Peyer's patch (tissue), 4 donors: ENCODE measurements around the gene STRN4.

Experiments used
- POLR2A ChIP-seq, 2 donors: fragments of 450-650 bp; IDR thresholded peaks; one replicate each; pipeline ENCODE4 v1.5.1; 2017; ENCODE audit warnings: antibody characterized with exemption in 2 of 2, mild to moderate bottlenecking in 2 of 2, moderate library complexity in 2 of 2
- TF ChIP-seq, protein P1 (sequence below), 6 experiments: fragments of 450-650 bp in 4 of 6; fragments of 200-600 bp in 2 of 6; sonication (generic) in 1 of 6; IDR thresholded peaks; one replicate each; pipeline ENCODE4 v1.5.1; 2017 to 2019; ENCODE audit warnings: antibody characterized with exemption in 6 of 6, mild to moderate bottlenecking in 3 of 6, moderate library complexity in 1 of 6

- peak in 1 of 2 donors; percentile 6 for TF ChIP-seq POLR2A (IDR thresholded peaks at IDR 0.05)
- TF ChIP-seq, protein P1, sequence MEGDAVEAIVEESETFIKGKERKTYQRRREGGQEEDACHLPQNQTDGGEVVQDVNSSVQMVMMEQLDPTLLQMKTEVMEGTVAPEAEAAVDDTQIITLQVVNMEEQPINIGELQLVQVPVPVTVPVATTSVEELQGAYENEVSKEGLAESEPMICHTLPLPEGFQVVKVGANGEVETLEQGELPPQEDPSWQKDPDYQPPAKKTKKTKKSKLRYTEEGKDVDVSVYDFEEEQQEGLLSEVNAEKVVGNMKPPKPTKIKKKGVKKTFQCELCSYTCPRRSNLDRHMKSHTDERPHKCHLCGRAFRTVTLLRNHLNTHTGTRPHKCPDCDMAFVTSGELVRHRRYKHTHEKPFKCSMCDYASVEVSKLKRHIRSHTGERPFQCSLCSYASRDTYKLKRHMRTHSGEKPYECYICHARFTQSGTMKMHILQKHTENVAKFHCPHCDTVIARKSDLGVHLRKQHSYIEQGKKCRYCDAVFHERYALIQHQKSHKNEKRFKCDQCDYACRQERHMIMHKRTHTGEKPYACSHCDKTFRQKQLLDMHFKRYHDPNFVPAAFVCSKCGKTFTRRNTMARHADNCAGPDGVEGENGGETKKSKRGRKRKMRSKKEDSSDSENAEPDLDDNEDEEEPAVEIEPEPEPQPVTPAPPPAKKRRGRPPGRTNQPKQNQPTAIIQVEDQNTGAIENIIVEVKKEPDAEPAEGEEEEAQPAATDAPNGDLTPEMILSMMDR (IDR thresholded peaks at IDR 0.05), result no peak
Measured at GRCh38 chr19:46697204-46697960, 48.9 kb downstream of the STRN4 start.
